NCI-H2196 treated with DMSO at 0.1 percent for 48 hours (cell line): ENCODE results near the gene CNN1.
"Not testable (repeated sequence)": the region's sequence is repeated elsewhere in the genome, so short reads cannot be mapped to it uniquely, and the experiment has no call there.

ENCODE experiments used
- DNase-seq: peaks from one replicate; lab custom pipeline; 2025; ENCODE audit not compliant: unreplicated experiment; lab: John Stamatoyannopoulos, UW

Gene CNN1

DNA sequence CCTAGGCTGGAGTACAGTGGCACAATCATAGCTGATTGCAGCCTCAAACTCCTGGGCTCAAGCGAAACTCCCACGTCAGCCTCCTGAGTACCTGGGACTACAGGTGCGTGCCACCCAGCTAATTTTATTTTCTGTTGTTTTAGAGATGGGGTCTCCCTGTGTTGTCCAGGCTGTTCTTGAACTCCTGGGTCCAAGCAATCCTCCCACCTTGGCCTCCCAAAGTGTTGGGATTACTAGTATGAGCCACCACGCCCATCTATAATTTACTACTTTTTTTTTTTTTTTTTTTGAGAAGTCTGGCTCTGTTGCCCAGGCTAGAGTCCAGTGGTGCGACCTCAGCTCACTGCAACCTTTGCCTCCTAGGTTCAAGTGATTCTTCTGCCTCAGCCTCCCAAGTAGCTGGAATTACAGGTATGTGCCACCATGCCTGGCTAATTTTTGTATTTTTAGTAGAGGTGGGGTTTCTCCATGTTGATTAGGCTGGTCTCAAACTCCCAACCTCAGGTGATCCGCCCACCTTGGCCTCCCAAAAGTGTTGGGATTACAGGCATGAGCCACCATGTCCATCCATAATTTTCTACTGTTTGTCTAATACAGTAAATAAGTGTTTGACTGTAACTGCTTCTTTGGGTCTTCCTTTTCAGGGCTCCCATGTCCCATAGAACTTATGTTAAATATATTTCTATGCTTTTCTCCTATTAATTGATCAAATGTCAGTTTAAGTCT, 25.6 kb downstream of the CNN1 start:
- not testable (repeated sequence) for DNase-seq

DNA sequence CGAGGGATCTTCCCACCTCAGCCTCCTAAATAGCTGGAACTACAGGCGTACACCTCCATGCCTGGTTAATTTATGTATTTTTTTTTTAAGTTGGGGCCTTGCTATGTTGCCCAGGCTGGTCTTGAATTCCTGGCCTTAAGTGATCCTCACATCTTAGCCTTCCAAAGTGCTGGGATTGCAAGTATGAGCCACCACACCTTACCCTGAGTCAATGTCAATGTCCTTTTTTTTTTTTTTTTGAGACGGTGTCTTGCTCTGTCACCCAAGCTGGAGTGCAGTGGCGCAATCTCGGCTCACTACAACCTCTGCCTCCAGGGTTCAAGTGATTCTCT, 27.0 kb downstream of the CNN1 start:
- not testable (repeated sequence) for DNase-seq

DNA sequence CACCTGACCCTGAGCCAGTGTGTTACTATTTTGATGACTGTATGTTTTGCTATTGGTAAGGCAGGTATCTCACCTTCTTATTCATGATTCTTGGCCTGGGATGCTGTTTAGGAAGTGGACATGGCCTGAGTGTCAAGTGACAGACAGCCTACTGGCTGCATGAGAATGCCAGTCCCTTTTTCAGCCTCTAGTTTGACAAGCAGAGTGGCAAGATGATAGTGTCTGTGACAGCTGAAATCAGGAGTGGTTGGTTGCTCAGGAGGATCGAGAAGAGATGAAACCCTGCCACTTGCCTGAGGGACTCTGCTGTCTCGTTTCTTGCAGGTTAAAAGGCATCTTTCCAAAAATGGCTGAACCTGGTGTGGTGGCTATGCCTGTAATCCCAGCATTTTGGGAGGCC, 27.5 kb downstream of the CNN1 start:
- DNase-seq = no peak

DNA sequence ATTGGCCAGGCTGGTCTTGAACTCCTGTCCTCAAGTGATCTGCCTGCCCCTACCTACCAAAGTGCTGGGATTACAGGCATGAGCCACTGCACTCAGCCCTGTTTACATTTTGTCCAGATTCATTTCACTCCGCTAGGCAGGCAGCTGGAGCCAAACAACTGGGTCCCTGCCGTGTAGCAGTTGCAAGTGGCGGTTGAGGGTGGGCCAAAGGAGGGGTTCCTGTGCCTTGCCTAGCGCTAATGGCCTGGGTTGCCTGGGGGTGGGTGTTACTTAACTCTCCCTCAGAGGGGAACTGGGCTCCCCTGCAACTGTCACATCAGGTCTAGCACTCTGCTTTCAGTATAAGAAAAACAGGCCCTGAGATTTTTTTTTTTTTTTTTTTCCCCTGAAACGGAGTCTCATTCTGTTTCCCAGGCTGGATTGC, 31.4 kb downstream of the CNN1 start:
- no peak for DNase-seq

DNA sequence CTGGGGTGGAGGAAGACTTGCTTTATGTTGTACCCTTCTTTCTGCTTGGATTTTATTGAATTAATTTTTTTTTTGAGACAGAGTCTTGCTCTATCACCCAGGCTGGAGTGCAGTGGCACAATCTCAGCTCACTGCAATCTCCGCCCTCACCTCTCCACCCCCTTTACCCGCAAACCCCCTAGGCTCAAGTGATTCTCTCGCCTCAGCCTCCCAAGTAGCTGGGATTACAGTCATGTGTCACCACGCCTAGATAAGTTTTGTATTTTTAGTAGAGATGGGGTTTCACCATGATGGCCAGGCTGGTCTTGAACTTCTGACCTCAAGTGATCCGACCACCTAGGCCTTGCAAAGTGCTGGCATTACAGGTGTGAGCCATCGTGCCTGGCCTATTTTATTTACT, 34.7 kb downstream of the CNN1 start:
- not testable (repeated sequence) for DNase-seq

DNA sequence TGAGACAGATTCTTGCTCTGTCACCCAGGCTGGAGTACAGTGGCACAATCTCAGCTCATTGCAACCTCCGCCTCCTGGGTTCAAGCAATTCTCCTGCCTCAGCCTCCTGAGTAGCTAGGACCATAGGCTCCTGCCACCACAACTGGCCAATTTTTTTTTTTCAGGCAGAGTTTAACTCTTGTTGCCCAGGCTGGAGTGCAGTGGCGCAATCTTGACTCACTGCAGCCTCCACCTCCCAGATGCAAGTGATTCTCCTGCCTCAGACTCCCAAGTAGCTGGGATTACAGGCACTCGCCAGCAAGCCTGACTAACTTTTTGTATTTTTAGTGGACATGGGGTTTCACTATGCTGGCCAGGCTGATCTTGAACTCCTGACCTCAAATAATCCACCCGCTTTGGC, 35.1 kb downstream of the CNN1 start:
- not testable (repeated sequence) for DNase-seq

DNA sequence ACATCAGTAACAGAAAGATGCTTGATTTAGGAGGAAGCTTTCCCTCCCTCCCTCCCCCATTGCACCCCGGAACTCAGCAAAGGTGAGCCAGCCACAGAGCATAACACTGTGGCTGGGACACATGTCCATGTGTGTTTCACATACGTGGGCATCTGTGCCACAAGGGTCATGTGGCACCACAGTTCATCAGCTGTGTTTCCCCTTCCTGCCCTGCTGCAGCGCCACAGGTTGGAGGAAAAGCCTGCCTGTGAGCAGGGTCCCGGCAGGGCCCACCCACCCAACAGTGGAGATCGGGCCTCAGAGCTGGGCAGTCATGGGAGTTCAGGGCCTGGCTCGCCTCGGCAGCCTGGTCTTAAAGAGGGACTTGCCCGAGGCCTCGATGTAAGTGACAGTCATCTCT, 36.0 kb downstream of the CNN1 start:
- no peak for DNase-seq

DNA sequence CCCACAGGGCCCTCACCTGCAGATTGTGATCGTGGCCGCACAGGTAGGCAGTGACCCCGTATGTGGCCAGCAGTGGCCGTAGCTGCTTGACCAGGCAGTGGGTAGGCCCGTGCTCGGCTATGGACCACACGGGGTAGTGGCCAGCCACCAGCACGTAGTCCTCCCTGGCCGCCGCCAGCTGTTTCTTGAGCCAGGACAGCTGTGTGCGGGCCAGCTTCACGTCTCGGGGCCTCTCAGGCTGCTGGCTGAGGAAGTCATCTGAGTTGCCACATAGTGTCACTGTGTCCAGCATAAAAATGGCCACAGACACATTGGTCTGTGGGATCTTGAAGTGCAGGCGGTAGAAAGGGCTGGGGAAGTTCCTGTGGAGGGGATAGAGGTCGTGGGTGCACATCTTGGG, 37.6 kb downstream of the CNN1 start:
- no peak for DNase-seq

DNA sequence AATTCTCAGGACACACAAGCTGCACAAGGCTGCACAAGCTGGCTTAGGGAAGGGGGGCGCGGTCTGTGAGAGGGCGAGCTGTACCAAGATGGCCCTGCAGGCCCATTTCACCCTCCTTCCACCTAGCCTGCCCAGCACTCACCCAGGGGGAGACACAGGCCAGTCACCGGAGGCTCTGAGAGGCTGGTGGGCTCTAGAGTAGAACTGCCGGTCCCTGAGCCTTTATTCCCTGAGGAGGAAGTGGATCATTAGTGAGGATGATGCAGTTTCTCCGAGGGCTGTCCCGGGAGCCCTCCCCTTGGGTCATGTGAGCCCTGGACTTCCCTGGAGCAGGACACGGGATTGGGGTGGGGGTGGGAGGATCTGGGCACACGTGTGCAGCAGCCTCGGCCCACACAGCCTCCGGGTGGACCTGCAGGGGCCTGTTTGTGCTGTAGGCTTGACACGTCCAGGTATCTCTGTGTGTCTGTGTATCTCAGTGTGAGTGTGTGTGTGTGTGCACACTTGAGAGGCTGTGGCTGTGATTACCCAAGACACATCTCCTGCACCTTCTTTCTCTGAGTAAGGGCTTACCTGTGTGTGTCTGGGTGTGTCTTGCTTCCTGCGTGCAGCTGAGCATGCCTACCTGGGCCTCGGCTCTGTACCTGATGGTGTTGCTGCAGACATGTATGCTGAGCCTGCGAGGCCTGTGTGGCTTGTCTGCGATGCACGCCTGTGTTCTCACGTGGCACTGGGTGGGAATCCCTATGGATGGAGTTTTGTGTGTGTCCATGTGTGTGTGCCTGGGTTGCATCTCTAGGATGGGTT, 39.0 kb downstream of the CNN1 start, which contains the start of gene ACP5:
ACP5 (minus strand) TSS at position 195 of the 807 bp plus-strand sequence. CDS start 328 bp downstream, outside the sequence.
- DNase-seq = no peak

DNA sequence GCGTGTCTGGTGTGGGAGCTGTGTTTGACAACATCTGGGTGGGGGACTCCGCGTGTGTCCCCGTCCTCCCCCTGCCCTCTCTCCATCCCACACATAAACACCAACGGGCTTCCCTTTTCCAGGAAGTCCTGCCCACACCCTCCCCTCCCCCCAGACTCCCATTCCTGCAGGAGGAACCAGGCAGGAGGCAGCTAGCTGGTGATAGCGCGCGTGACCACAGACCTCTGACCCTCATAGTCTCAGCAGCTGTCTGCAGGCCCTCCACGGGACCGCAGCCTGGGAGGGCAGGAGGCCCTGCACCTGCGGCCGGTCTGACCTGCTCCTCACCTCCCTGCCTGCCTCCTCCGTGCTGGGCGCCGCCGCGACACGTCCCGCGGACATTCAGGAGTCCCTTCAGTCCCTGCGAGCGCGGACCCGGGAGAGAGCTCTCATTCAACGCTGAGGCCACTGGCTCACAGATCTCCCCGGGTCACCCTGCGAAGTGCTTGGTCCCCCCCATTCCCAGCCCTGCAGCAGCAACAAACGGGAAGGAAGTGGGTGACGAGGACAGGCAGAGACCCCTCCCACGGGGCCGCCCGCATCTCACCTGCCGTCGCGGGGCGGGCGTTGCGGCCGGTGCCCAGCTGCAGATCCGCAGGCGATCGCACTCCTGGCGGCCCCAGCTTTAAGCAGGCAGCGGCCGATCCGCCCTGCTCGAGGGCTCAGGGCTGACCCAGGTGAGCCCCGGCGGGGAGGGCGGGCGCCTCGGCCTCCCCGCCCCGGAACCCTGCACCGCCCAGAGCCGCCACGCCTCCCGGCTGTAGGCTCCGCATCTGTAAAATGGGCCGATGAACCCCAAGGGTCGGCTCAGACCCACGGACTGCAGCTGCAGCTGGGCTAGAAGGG, 39.8 kb downstream of the CNN1 start:
- no peak for DNase-seq

DNA sequence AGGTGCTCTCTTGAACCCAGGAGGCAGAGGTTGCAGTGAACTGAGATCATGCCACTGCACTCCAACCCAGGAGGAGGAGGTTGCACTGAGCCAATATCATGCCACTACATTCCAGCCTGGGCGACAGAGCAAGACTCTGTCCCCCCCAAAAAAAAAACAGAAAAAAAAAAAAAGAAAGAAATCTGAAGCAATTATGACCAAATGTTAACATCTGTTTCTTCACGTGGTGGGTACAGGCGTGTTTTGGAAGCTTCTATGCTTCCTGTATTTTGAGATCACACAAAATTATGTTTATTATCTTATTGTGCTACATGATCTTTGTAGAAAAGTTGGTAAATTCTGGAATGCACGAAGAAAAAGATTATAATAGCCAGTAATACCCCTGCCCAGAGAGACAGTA, 41.5 kb downstream of the CNN1 start:
- DNase-seq = no peak

DNA sequence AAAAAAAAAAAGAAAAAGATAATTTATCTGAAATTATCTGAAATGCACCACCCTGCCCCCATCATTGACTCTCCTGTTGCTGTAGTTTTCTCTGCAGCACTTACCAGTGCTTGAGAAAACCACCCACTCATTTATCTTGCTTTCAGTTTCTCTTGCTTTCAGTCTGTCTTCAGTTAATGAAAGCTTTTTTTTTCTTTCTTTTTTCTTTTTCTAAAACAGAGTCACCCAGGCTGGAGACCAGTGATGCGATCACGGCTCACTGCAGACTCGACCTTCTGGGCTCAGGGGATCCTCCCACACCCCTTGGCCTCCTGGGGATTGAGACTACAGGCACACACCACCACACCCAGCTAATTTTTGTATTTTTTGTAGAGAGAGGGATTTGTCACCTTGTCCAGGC, 43.1 kb downstream of the CNN1 start:
- DNase-seq = no peak

DNA sequence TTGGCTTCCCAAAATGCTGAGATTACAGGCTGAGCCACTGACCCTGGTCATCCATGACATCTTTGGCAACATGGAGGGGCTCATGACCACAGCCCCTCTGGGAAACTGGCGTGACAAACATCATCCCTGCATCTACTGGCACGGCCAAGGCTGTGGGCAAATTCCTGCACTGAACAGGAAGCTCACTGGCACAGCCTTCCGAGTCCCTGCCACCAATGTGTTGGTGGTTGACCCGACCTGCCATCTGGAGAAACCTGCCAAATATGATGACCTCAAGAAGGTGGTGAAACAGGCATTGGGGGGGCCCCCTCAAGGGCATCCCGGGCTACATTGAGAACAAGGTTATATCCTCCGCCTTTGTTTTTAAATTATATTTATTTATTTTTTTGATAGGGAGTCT, 47.7 kb downstream of the CNN1 start:
- DNase-seq = no peak

DNA sequence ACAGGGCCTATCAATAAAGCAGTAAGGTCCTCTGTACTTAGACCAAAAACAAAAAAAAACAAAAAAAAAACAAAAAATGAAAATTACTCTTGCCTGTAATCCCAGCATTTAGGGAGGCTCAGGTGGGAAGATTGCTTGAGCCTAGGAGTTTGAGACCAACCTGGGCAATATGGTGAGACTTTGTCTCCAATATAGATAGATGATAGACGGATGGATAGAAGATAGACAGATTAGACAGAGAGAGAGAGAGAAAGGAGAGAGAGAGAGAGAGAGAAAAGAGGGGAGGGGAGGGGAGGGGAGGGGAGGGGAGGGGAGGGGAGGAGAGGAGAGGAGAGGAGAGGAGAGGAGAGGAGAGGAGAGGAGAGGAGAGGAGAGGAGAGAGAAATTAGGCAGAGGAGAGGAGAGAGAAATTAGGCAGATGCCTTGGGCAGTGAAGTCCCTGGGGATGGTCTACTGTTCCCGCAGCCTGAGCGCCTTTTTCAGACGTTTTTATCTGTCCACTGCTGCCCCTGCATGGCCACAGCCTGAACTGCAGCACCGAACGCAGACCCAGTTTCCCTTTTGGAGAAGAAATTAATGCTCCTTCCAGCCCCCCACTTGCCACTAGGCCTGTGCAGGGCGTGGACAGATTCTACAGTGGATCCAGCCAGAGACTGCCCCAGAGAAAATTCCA, 48.8 kb downstream of the CNN1 start:
- DNase-seq = peak; percentile 31

DNA sequence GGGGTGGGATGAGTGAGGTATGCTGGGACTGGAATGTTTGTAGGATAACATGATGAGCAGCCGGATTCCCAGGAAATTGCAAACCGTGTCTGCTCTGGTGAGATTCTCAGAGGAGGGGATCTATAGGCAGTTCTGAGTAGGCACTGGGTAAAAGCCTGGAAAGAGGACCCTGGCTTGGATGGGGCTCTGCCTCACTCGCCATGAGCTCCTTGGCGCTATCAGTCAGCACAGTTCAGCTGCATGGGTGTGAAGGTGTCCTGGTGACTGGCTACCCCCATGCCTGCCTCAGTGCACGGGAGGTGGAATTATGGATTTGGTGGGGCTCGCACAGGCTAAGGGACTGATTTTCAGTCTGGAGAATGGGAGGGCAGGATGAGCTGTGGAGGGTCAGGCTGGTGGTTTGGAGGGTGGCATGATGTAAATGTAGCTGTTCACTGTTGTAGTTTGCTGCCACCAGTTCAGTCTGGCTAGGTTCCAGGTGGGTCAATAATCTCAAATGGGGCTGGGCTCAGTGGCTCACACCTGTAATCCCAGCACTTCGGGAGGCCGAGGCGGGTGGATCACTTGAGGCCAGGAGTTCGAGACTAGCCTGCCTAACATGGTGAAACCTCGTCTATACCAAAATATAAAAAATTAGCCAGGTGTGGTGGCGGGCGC, 49.5 kb downstream of the CNN1 start:
- DNase-seq = no peak

DNA sequence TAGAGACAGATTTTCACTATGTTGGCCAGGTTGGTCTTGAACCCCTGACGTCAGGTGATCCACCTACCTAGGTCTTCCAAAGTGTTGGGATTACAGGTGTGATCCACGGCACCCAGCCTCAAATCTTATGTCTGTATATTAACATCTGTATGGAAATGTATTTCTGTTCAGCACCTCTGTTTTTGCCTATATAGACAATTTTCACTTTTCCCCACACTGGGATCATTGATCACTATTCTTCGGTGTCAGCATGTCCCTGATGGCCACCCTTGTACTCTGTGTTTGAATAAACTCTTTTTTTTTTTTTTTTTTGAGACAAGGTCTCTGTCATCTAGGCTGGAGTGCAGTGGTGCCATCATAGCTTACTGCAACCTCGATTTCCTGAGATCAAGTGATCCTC, 55.4 kb downstream of the CNN1 start:
- DNase-seq = no peak

DNA sequence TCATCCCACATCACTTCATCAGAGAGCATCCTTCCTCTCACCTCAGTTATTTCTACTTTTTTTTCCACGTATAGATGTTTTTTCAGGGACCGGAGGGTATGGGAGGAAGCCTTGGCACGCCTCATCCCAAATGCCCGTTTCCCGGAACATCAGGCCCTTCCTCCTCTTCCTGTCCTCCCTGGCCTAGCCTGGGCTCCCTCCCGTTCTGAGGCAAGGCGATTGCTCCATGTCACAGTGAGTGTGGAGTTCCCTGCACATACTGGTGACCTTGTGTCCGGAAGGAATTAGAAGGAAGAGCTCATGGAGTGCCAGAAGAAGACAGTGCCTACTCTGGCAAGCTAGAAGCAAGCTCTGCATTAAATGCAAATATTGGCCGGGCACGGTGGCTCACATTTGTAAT, 57.5 kb downstream of the CNN1 start:
- no peak for DNase-seq

DNA sequence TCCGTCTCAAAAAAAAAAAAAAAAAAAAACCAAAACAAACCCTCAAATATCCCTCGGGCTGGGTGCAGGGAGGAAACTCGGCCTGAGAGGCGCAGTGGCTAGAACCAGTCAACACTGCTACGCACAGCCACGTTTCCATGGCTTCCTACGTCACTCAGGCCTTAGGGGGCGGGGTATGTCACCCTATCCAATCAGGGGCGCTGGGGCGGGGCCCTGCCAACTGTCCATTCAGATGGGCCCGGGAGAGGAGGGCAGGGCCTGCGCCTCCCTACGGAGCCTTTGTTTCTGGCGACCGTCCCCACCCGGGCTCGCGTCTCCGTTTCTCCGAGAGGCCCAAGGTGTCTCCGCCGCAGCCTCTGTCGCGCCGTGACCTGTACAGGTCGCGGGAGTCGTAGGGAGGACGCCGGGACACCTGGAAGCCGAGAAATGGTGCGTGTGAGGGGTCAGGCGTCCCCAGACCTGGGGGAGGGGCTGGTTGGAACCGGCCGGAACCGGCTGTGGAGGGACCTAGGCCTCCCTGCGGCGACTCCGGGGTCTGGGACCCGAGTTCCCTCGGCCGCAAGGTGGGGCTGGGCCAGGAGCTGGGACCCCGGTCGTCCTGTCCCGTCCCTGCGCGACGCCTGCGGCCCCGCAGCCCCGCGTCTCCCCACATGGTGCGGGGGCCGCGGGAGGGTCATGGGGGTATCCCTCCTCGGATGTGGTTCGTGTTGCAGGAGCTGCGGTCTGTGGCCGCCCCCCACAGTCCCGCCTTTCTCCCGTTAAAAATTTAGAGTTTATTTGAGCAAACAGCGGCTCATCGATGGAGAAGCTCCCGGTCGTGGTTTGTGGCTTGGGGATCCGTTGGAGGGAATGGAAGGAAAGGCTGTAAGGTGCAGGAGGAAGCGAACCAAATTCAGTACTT, 58.8 kb downstream of the CNN1 start, which contains the start of gene ZNF627:
ZNF627 (plus strand) TSS at position 282 of the 901 bp plus-strand sequence; CDS start at position 427, 145 bp downstream.
- peak; percentile 97 for DNase-seq

DNA sequence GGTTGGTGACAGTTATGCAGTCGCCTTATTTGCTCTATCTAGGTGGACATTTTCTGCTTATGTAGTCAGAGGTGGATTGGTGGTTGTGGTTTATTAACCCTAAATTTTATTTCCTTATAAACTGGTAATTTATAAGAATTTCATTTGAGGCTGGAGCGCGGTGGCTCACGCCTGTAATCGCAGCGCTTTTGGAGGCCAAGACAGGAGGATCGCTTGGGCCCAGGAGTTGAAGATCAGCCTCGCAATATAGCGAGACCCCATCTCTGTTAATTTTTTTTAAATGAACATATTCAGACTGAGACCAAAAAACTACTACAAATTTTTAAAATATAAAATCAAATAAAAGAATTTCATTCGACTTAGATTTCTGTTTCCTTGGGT, 59.4 kb downstream of the CNN1 start:
- no peak for DNase-seq
